Retinal pigment epithelial cell (primary cell): ENCODE measurements around the gene ADAD2.

ENCODE experiments used
- DNase-seq: peaks from one replicate; pipeline ENCODE4 v3.0.0-alpha.2; 2010; ENCODE audit warnings: low read depth
- H3K4me3 ChIP-seq: 2 replicates; pipeline ENCODE4 v1.5.1; 2011; ENCODE audit warnings: mild to moderate bottlenecking, low read length, control low read depth, moderate library complexity
- TF ChIP-seq, protein P1 (sequence below): conservative IDR thresholded peaks from 2 replicates; pipeline ENCODE4 v1.5.1; 2011; ENCODE audit warnings: low read depth, low read length, control low read depth, inconsistent platforms

Gene ADAD2

DNA sequence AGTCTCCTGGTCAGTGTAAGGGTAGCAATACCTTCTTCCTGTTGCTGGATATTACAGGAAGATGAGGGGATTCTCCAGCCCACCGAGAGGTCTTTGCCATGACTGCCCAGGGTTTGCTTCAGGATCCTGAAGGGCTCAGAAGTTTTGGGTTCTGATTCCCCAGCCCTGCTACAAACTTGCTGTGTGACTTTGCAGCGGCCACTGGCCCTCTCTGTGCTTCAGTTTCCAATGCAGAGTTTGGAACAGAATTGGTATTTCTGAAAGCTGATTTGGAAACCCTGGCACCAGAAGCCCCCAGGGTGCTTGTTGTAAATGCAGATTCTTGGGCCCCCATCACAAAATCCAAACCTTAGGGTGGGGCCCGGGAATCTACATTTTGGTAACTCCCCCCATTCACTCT is 34.2 kb downstream of the ADAD2 start:
- TF ChIP-seq, protein P1, sequence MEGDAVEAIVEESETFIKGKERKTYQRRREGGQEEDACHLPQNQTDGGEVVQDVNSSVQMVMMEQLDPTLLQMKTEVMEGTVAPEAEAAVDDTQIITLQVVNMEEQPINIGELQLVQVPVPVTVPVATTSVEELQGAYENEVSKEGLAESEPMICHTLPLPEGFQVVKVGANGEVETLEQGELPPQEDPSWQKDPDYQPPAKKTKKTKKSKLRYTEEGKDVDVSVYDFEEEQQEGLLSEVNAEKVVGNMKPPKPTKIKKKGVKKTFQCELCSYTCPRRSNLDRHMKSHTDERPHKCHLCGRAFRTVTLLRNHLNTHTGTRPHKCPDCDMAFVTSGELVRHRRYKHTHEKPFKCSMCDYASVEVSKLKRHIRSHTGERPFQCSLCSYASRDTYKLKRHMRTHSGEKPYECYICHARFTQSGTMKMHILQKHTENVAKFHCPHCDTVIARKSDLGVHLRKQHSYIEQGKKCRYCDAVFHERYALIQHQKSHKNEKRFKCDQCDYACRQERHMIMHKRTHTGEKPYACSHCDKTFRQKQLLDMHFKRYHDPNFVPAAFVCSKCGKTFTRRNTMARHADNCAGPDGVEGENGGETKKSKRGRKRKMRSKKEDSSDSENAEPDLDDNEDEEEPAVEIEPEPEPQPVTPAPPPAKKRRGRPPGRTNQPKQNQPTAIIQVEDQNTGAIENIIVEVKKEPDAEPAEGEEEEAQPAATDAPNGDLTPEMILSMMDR, result no peak
- no peak for DNase-seq
- H3K4me3 ChIP-seq, result no peak overlapping the region

DNA sequence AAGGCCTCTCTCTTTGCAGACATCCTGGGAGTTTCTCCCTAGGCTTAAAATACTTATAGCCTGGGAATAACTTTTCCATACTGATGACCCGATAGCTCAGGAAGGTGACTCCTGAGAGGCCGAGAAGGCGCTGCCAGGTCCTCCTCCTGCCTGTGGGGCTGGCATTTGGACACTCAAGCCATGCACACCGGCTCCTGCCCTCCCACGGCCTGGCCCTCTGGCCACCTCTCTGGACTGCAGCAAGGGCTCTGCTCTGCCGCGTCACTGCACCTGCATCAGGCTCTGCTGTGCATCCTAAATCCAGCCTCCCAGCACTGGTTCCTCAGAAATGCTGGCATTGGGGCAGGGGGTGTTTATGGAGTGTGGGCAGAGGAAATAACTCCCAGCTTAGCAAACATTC is 34.6 kb downstream of the ADAD2 start:
- no peak for DNase-seq
- H3K4me3 ChIP-seq, result no peak overlapping the region
- TF ChIP-seq, protein P1, result no peak

DNA sequence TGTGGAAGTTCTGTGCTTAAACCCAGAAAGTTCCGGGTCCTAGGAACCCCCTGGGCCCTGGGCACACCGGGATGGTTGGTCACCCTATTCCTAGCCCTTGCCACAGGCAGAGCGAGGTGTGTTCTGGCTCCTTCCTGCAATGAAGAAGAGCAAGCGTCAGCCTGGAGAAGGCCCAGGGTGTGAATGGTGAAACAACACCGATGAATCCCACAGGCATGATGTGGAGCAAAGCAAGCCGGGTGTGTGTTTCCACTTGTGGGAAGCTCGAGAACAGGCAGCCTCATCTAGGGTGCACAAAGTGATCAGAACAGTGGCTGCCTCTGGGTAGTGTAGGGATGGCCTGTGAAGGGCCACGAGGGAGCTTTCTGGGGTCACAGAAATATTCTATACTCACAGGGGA is 35.1 kb downstream of the ADAD2 start:
- TF ChIP-seq, protein P1, result no peak
- no peak overlapping the region for H3K4me3 ChIP-seq
- DNase-seq, result no peak

DNA sequence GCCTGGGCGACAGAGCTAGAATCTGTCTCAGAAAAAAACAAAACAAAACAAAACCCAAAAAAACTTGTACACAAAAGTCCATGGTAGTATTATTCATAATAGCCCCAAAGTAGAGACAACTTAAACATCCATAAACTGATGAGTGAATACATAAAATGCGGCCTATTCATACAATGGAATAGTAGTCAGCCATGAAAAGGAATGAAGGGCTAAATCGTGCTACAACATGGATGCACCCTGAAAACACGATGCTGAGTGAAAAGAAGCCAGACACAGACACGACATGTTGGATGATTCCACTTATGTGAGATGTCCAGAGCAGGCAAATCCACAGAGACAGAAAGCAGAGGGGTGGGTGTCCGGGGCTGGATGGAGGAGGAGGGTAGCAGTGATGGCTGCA is 36.6 kb downstream of the ADAD2 start:
- no peak for DNase-seq
- TF ChIP-seq, protein P1, result no peak
- H3K4me3 ChIP-seq, result no peak overlapping the region

- no peak overlapping the region for H3K4me3 ChIP-seq
- peak; percentile 39 for DNase-seq
- TF ChIP-seq, protein P1, result no peak
These were observed 37.4 kb downstream of the ADAD2 start for GRCh38 chr16:84228256-84228838.

DNA sequence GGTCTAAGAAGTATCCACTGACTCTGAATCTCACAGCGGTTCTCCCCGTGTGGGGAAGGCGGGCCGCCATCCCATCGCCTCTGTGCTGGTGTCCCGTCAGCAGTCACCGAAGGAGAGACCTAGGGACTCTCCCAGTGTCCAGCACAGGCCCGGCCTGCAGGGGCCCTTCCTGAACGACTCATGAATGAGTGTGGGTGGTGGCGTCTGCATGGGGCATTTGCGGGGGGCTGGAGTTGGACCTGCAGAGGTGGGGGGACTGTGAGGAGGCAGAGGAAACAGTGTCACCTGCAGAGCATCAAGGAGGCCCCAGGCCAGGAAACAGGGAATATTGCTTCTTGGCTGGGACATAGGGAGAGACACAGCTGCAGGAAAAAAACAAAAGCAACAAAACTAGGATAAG is 38.5 kb downstream of the ADAD2 start:
- TF ChIP-seq, protein P1, result no peak
- no peak overlapping the region for H3K4me3 ChIP-seq
- no peak for DNase-seq

DNA sequence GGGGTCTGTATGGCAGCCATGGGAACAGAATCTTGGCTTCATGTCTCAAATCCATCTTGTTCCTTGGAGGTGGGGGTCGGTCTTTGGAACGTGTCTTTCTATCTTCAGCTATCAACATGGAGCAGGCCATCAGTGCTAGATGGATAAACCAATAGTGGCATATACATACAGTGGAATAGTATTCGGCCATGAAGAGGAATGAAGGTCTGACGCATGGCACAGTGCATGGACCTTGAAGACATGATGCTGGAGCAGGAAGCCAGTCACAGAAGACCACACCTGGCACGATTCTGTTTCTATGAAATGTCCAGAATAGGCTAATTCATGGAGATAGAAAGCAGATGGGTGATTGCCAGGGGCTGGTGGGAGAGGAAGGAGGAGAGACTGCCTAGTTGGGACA is 41.1 kb downstream of the ADAD2 start:
- DNase-seq, result no peak
- no peak overlapping the region for H3K4me3 ChIP-seq
- TF ChIP-seq, protein P1, result no peak
